ENCODE results near the gene NOXA1.
"Not testable (repeated sequence)": the region's sequence is repeated elsewhere in the genome, so short reads cannot be mapped to it uniquely, and the experiment has no call there.

GRCh38 chr9:137410236-137410890 lies 12.8 kb upstream of the NOXA1 start:
- TF ChIP-seq POLR2A (IDR thresholded peaks at IDR 0.05; ENCODE audit: extremely low read depth, insufficient read length); CTCF (IDR thresholded peaks at IDR 0.05; ENCODE audit: low read depth, low read length): not testable (repeated sequence)
